Astrocyte of the spinal cord (primary cell): ENCODE measurements around the gene DNAJB12.

Experiments used
- DNase-seq: peaks from one replicate; pipeline ENCODE4 v3.0.0; 2011; ENCODE audit warnings: low read depth, low spot score
- H3K4me3 ChIP-seq: 2 replicates; pipeline ENCODE4 v1.5.1; 2011; ENCODE audit warnings: low read depth, mild to moderate bottlenecking, low read length, moderate library complexity
- in situ Hi-C: cut with HindIII; loops from 2 replicates; pipeline ENCODE4 v1.10.0; 2017; ENCODE audit warnings: low sequenced_read_pairs
- TF ChIP-seq, protein P1 (sequence below): IDR thresholded peaks from 2 replicates; pipeline ENCODE4 v1.5.1; 2012; ENCODE audit warnings: low read depth, mild to moderate bottlenecking, low read length, inconsistent platforms

Gene DNAJB12

DNA sequence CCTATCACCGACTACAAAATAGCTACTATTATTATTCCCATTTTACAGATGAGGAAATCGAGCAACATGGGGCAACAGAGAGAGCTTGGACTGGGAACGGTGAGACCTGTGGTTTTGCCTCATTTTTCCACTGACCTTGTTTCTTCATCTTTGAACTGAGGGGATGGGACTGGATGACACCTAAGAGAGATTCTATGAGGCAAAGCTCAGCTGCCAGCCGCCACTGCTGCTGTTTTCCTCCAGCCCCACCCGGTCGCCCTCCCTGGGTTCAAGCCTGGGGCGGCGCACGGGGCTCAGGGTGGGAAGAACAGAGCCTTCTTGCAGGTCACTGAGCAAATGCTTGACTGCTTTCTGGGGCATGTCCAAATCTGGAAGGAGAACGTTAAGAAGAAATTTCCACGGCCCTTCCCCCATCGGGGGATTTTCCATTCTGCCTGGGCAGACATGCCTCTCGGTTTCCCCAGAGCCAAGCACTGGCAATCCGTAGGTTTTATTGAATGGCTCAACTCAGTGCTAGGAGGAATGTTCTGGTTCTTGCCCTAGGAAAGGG, 68.7 kb downstream of the DNAJB12 start:
- DNase-seq: no peak
- in situ Hi-C loops: no loop called here
- TF ChIP-seq, protein P1, sequence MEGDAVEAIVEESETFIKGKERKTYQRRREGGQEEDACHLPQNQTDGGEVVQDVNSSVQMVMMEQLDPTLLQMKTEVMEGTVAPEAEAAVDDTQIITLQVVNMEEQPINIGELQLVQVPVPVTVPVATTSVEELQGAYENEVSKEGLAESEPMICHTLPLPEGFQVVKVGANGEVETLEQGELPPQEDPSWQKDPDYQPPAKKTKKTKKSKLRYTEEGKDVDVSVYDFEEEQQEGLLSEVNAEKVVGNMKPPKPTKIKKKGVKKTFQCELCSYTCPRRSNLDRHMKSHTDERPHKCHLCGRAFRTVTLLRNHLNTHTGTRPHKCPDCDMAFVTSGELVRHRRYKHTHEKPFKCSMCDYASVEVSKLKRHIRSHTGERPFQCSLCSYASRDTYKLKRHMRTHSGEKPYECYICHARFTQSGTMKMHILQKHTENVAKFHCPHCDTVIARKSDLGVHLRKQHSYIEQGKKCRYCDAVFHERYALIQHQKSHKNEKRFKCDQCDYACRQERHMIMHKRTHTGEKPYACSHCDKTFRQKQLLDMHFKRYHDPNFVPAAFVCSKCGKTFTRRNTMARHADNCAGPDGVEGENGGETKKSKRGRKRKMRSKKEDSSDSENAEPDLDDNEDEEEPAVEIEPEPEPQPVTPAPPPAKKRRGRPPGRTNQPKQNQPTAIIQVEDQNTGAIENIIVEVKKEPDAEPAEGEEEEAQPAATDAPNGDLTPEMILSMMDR: no peak
- H3K4me3 ChIP-seq: no peak overlapping the region

GRCh38 chr10:72283131-72283530, 71.6 kb downstream of the DNAJB12 start:
- no peak overlapping the region for H3K4me3 ChIP-seq
- no peak for DNase-seq
- in situ Hi-C loops: no loop called here
- TF ChIP-seq, protein P1: no peak
